HG02610 (cell line): Measurements from ENCODE around the gene DXO.
"Not testable (repeated sequence)": the region's sequence is repeated elsewhere in the genome, so short reads cannot be mapped to it uniquely, and the experiment has no call there.

Experiments used
- ATAC-seq: cut with Tn5 transposase; IDR thresholded peaks from one replicate; pipeline ENCODE4 v1.9.1; 2021; ENCODE audit warnings: mild to moderate bottlenecking, moderate library complexity; ENCODE audit not compliant: unreplicated experiment

The DXO gene

DNA sequence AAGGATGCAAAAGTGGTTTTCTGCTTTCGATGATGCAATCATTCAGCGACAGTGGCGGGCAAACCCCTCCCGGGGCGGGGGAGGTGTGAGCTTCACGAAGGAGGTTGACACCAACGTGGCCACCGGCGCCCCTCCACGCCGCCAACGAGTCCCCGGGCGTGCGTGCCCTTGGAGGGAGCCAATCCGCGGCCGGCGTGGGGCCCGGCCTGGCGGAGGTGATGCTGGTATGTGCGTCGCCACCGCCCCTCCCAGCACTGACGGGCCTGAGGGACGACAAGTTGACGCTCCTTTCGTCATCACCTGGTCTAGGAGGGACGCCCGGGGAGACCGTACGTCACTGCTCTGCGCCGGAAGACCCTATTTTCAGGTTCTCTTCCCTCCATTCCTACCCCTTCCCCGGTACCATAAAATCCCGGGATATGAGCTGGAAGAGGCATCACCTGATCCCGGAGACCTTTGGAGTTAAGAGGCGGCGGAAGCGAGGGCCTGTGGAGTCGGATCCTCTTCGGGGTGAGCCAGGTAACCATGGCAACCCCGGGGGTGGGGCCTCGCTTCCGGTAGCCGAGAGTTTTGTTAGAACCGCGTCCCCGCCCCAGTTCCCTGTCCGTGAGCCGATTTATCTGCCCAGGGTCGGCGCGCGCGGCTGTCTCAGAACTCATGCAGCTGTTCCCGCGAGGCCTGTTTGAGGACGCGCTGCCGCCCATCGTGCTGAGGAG, at the start of gene DXO:
DXO (minus strand) TSS at position 146 of the 716 bp plus-strand sequence. CDS start 463 bp downstream, outside the sequence.
- ATAC-seq = peak; percentile 87

DNA sequence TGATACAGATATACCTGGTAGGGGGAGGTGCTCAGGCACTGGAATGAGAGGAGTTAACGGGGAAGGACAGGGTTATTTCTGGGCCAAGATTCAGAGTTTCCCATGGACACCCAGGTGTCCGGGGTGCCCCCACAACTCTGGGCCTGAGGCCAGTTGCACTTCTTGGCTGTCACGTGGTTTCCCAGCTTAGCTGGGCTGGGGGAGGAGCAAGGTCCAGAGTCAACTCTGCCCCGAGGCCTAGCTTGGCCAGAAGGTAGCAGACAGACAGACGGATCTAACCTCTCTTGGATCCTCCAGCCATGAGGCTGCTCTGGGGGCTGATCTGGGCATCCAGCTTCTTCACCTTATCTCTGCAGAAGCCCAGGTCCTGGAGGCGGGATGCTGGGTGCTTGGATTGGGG, 42.6 kb upstream of the DXO start, which contains the start of gene C4B:
C4B (plus strand) TSS at position 249 of the 400 bp plus-strand sequence; CDS start at position 300, 51 bp downstream.
- not testable (repeated sequence) for ATAC-seq

DNA sequence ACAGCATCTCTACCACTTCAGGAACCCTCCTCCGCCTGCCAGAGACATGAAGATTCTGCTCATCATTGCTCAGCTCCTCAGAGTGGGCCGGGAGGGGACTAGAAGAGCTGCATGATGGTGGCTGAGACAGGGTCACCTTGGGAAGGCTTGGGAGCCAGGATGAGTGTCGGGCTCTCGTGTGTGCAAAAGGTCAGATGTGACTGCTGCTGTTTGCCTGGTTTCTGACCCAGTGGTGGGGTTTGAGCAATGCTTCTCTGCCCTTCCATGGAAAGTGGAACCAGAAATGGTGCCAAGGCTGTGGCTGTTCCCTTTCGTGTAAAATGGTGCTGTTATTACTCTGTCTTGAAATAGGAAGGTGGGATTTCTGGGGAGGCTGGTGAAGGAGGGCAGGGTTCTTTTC, 41.8 kb upstream of the DXO start:
- ATAC-seq = not testable (repeated sequence)

DNA sequence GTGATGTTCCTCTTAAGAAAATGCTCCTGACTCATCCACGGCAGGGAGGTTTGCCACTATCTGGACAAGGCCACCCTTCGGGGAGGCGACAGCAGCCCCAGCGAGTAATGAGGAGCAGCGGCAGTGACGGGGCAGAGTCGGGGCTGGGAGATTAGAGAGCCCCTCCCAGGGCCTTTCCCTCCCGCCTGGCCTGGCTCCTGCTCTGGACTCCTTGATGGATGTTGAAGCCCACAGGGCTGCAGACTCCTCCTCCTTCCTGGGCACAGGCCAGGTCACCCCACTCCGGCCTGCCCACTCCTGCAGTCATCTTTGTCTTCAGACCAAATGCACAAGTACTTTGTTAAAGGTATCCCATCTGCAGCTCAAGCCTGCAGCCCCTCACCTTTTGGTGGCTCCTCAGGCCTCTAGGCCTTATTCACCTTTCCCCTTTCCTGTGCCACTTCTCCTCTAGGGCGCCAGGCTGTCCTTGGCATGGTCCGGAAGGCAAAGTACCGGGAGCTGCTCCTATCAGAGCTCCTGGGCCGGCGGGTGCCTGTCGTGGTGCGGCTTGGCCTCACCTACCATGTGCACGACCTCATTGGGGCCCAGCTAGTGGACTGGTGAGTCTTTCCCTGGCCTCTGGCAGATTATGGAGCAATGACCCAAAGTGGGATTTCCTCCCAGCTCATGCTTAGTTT, 41.1 kb upstream of the DXO start:
- not testable (repeated sequence) for ATAC-seq

DNA sequence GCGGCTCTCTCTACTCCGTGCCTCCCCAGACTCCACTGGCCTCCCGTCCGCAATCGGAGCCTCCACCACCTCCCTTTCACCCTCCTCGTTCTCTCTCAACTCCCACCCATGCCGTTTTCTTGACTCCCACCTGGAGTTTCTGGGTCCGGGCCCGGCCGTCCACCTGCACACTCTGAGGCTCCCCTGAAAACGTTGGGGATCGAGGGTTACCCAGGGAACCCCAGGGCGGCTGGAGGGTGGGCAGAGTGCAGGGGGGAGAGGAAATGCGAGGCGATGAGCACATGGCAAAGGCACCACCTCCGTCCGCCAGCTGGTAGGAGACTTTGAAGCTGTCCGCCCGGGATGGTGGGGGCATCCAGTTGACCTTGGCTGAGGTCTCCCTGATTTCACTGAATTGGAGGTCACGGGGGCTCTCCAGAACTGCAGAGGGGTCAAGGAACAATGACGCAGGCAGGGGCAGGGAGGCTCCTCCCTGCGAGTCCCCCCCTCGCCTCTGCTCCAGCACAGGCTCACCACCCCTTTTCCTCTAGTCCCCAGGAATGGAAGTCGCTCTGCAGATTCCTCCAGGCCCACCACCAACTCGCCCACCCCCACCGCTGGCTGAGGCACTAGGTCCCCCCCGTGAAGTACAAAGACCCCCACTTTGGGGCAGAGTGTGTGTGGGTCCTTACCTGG, 39.1 kb upstream of the DXO start:
- not testable (repeated sequence) for ATAC-seq

DNA sequence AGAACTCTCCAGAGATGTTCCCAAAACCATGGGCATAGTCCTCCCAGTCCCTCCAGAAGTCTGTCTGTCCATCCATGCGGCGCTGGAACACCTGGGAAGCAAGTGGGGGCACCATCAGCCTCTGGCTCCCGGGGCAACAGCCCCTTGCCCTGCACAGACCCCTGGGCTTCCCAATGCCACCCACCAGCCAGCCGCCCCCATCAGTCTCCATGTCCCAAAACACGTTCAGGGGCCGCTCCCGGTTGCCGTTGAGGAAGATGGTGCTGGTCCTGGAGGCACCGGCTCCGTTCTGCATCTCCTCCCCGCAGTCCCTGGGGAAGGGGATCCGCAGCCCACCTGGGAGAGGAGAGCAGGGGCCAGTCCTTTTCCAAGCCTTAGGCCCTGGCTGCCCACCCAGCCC, 37.6 kb upstream of the DXO start:
- ATAC-seq = not testable (repeated sequence)

DNA sequence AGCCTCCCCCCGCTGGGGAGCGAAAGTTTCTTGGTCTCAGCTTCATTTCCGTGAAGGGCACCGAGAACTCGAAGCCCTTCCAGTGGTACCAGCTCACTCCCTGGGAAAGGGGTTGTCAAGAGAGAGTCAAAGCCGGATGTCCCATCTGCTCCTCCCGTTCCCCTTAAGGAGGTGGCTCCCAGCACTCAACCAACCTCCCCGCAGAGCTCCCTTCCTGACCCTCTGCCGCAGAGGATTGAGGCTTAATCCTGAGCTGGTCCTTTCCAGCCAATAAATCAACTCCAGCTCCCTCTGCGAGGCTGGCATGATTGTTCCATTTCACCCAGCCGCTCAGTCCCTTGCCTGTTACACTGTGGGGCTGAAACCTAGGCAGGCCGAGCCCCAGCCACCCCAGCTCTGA, 36.7 kb upstream of the DXO start:
- ATAC-seq = not testable (repeated sequence)

DNA sequence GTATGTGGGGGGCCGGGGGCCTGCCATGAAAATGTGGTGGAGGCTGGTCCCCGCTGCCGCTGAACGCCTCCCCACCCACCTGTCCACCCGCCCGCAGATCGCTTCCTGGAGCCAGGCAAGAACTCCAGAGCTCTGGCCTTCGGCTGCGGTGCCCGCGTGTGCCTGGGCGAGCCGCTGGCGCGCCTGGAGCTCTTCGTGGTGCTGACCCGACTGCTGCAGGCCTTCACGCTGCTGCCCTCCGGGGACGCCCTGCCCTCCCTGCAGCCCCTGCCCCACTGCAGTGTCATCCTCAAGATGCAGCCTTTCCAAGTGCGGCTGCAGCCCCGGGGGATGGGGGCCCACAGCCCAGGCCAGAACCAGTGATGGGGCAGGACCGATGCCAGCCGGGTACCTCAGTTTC, 36.1 kb upstream of the DXO start:
- ATAC-seq = not testable (repeated sequence)

DNA sequence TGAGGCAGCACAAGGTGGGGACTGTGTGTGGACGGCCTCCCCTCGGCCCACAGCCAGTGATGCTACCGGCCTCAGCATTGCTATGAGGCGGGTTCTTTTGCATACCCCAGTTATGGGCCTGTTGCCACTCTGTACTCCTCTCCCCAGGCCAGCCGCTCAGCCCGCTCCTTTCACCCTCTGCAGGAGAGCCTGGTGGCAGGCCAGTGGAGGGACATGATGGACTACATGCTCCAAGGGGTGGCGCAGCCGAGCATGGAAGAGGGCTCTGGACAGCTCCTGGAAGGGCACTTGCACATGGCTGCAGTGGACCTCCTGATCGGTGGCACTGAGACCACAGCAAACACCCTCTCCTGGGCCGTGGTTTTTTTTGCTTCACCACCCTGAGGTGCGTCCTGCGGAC, 35.1 kb upstream of the DXO start:
- not testable (repeated sequence) for ATAC-seq

DNA sequence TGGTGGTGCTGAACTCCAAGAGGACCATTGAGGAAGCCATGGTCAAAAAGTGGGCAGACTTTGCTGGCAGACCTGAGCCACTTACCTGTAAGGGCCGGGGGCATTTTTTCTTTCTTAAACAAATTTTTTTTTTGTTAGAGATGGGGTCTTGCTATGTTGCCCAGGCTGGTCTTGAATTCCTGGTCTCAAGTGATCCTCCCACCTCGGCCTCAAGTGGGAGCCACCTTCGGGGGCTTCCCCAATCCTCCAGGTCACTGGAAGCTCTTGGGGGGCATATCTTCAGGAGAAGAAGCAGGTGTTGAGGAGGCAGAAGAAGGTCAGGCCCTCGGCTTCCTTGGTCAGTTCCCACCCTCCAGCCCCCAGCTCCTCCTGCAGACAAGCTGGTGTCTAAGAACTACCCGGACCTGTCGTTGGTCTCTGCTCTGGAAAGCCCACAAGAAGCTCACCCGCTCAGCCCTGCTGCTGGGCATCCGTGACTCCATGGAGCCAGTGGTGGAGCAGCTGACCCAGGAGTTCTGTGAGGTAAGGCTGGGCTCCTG, 34.1 kb upstream of the DXO start:
- not testable (repeated sequence) for ATAC-seq

DNA sequence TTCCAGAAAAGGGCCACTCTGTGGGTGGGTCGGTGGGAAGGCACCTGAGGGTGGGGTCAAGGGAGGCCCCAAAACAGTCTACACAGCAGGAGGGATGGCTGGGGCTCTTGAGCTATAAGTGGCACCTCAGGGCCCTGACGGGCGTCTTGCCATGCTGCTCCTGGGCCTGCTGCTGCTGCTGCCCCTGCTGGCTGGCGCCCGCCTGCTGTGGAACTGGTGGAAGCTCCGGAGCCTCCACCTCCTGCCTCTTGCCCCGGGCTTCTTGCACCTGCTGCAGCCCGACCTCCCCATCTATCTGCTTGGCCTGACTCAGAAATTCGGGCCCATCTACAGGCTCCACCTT, 33.6 kb upstream of the DXO start:
- not testable (repeated sequence) for ATAC-seq

DNA sequence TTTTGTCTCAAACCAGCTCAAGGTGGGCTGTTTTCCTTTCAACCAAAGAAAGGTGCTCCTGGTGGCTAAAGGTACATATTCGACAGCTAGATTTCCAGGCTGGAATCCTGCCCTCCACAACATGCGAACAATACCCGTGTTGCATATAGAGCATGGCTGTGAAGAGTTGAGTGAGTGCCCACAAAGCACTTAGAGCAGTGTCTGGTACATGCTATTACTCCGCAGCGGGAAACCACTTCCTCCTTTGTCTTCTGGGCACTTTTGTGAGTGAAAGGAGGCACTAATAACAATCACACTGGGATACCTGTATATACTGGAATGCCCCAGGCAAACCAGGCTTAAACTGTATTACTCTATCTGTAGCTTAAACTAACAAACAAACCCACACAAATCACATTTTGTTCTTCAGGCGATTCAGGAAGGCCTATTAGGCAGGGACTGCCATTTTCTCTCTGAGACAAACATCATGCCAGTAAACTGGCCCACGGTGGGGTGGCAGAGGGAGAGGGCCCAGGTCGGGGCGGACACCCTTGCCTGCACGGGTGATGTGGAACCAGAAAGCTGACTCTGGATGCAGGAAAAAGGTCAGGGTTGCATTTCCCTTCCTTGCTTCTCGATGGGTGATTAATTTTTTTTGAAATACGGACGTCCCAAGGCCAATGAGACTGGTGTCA, 33.1 kb upstream of the DXO start:
- not testable (repeated sequence) for ATAC-seq

DNA sequence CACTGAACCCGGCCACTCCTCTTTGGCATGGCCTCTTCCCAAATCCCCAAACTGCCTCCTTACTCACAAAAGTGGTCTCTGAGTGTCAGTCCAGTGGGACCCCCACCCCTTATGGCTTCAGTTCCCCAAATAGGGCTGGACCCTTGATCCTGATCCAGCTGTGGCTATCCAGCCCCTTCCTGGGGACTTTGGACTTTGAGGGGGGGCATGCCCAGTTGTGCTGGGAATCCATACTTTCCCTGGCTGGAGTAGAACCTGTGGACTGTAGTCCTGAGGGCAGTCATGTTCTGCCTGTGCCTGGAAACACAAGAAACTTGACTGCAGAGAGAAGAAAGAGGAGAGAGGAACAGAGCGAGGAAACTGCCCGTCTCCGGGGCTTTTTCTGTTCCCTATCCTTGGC, 32.5 kb upstream of the DXO start:
- ATAC-seq = not testable (repeated sequence)

DNA sequence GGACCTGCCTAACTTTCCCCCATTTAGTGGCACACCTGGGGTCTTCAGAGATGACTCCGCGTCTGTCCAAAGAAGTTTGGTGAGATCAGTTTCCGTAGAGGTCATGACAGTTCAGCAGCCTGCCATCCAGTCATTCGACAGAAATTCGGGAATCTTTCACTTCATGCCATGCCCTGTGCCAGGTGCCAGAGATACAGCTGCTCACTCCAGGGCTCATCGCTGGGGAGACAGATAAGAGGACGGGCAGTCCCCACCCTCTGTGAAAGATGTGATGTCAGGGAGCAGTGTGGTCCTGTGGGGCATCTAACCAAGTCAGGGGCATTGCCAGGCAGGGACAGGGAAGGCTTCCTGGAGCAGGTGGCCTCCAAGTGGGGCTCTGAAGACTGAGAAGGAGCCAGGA, 31.4 kb upstream of the DXO start:
- not testable (repeated sequence) for ATAC-seq

DNA sequence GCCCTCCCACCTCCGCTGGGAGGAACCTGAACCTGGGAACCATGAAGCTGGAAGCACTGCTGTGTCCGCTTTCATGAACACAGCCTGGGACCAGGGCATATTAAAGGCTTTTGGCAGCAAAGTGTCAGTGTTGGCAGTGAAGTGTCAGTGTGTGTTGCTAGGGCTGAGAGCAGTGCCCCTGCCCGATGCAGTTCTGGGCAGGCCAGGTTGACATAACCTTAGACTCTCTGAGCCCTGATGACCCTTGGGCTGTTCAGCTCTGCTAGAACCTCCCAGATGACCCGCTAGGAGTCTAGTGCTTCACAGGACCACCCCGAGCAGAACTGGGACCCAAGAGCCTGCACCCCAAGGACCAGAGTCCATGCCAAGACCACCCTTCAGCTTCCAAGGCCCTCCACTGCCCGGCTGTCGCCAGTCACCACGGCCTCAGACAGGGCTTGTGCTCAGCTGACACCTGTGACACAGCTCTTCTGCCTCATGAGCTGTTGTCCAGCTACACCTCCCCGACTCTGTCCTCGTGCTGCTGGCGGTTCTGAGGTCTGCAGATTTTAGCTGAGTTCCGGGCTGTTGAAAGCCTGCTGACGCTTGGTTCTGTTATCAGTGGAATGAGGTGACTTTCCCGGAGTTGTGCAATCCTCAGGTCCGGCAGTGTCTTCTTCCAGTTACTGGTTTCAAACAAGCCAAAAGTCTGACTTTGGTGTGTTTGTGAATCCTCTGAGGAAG, 30.8 kb upstream of the DXO start:
- not testable (repeated sequence) for ATAC-seq

DNA sequence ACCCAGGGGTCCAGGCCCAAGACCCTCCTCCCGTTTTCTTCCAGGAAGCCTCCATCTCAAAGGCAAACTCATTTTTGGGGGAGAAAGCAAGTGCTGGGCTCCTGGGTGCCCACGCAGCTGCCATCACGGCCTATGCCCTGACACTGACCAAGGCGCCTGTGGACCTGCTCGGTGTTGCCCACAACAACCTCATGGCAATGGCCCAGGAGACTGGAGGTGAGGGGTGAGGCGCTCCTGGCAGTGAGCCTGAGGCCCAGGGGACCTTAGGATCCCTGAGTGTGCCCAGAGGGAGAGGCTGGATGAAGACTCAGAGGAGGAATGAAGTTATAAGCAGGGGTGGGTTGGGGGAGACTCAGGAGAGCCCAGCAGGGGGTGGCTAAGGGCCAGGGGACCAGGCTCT, 24.4 kb upstream of the DXO start:
- not testable (repeated sequence) for ATAC-seq

DNA sequence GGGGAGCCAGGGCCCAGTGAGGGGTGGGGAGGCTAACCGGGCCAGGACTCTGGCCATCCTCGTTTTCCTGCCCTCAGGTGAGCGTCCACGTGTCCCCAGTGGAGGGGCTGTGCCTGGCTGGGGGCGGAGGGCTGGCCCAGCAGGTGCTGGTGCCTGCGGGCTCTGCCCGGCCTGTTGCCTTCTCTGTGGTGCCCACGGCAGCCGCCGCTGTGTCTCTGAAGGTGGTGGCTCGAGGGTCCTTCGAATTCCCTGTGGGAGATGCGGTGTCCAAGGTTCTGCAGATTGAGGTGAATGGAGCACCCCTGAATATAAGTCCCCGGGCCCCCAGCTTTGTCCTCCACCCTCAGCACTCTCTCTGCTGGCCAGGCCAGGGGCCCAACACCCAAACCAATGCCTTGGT, 22.5 kb upstream of the DXO start:
- ATAC-seq = not testable (repeated sequence)

DNA sequence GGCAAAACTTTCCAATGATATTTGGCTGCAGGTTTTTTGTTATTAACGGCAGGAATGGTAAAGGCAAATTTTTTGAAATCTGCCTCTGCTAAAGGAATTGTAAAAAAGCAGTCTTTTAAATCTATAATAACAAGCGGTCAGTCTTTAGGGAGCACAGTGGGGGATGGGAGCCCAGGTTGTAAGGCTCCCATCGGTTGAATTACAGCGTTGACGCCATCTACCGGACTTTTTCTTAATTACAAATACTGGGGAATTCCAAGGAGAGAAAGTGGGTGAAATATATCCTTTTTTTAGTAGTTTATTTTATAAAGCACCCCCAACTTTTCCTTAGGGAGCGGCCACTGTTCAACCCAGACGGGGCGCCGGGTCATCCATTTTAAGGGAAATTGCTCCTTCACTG, 17.4 kb upstream of the DXO start:
- ATAC-seq = not testable (repeated sequence)

DNA sequence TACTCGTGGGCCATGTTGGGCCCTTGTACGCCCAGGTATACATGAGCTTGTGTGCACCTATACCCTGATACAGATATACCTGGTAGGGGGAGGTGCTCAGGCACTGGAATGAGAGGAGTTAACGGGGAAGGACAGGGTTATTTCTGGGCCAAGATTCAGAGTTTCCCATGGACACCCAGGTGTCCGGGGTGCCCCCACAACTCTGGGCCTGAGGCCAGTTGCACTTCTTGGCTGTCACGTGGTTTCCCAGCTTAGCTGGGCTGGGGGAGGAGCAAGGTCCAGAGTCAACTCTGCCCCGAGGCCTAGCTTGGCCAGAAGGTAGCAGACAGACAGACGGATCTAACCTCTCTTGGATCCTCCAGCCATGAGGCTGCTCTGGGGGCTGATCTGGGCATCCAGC, 9.8 kb upstream of the DXO start, which contains the start of gene C4A:
C4A (plus strand) TSS at position 314 of the 400 bp plus-strand sequence; CDS start at position 365, 51 bp downstream.
- ATAC-seq = not testable (repeated sequence)

DNA sequence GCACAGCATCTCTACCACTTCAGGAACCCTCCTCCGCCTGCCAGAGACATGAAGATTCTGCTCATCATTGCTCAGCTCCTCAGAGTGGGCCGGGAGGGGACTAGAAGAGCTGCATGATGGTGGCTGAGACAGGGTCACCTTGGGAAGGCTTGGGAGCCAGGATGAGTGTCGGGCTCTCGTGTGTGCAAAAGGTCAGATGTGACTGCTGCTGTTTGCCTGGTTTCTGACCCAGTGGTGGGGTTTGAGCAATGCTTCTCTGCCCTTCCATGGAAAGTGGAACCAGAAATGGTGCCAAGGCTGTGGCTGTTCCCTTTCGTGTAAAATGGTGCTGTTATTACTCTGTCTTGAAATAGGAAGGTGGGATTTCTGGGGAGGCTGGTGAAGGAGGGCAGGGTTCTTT, 9.1 kb upstream of the DXO start:
- ATAC-seq = not testable (repeated sequence)
